DOHH2 (cell line): ENCODE results near the gene FAM171A1.

Source experiments
- H3F3A ChIP-seq: fragments of 200-600 bp; sonication (generic), shearing (Covaris generic); 2 replicates; pipeline ENCODE4 v1.6.0; 2016; ENCODE audit warnings: antibody characterized with exemption, mild to moderate bottlenecking; ENCODE audit not compliant: control insufficient read depth, insufficient read depth
- H3K27ac ChIP-seq: fragments of 200-600 bp; sonication (generic); 2 replicates; pipeline ENCODE4 v1.5.1; 2014; ENCODE audit warnings: low read depth, mild to moderate bottlenecking, low read length, moderate library complexity
- H3K27me3 ChIP-seq: fragments of 200-600 bp; sonication (generic); 2 replicates; pipeline ENCODE4 v1.6.1; 2014; ENCODE audit warnings: mild to moderate bottlenecking, low read length, mixed read lengths; ENCODE audit not compliant: control insufficient read depth
- H3K36me3 ChIP-seq: fragments of 200-600 bp; sonication (generic); 2 replicates; pipeline ENCODE4 v1.6.1; 2014; ENCODE audit warnings: mild to moderate bottlenecking, low read length, moderate library complexity, mixed read lengths; ENCODE audit not compliant: control insufficient read depth
- H3K4me1 ChIP-seq: fragments of 200-600 bp; sonication (generic); 2 replicates; pipeline ENCODE4 v1.6.1; 2014; ENCODE audit warnings: mild to moderate bottlenecking, low read length, mixed read lengths; ENCODE audit not compliant: control insufficient read depth
- H3K4me2 ChIP-seq: fragments of 200-600 bp; sonication (generic); 2 replicates; pipeline ENCODE4 v1.6.0; 2014; ENCODE audit warnings: mild to moderate bottlenecking, low read length, moderate library complexity
- H3K4me3 ChIP-seq: fragments of 200-600 bp; sonication (generic); 2 replicates; pipeline ENCODE4 v1.5.1; 2014; ENCODE audit warnings: mild to moderate bottlenecking, low read length, mixed read lengths
- H3K79me2 ChIP-seq: fragments of 200-600 bp; sonication (generic); 2 replicates; pipeline ENCODE4 v1.6.1; 2014; ENCODE audit warnings: mild to moderate bottlenecking, low read length, mixed read lengths; ENCODE audit not compliant: control insufficient read depth
- H3K9me2 ChIP-seq: fragments of 200-600 bp; sonication (generic); replicated peaks from 2 replicates; pipeline ENCODE4 v1.6.1; 2014; ENCODE audit warnings: mild to moderate bottlenecking, low read length, mixed read lengths; ENCODE audit not compliant: control insufficient read depth
- H3K9me3 ChIP-seq: fragments of 200-600 bp; sonication (generic); 2 replicates; pipeline ENCODE4 v1.6.1; 2014; ENCODE audit warnings: antibody characterized with exemption, low read length, mixed read lengths; ENCODE audit not compliant: control insufficient read depth, insufficient read depth
- H4K20me1 ChIP-seq: fragments of 200-600 bp; sonication (generic); 2 replicates; pipeline ENCODE4 v1.6.0; 2014; ENCODE audit warnings: low read depth, mild to moderate bottlenecking, antibody characterized with exemption, low read length, moderate library complexity; ENCODE audit not compliant: control insufficient read depth, insufficient read depth
- EZH2phosphoT487 ChIP-seq: fragments of 200-600 bp; sonication (generic); IDR thresholded peaks from 2 replicates; pipeline ENCODE4 v1.6.1; 2017; ENCODE audit warnings: borderline replicate concordance, mild to moderate bottlenecking, antibody characterized with exemption, low read length, moderate library complexity, mixed read lengths
- TF ChIP-seq, protein P1 (sequence below): fragments of 200-600 bp; sonication (generic); IDR thresholded peaks from one replicate; pipeline ENCODE4 v1.5.1; 2014; ENCODE audit warnings: antibody characterized with exemption, mild to moderate bottlenecking, low read depth, low read length; ENCODE audit not compliant: poor library complexity, severe bottlenecking

Gene FAM171A1

DNA sequence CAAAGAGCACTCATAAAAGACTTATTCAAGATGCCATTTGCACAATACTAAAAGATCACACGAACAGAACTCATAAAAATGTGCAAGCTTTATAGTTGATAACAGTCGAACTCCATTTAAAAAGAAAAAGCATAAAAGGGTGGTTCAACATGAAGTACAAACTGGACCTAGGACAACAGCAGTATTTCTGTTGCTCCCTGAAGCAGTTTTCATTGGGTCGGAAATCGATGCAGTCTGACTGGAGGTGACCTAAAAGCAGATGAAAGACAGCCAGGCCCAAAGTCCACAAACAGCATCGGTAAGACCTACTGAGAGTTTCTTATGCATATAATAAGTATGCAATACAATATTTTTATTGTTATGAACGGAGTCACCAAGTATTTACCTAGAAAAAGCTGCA is 23.9 kb downstream of the FAM171A1 start:
- no peak overlapping the region for H3K4me3 ChIP-seq
- no peaks in the 10 kb centered on the region for H4K20me1 ChIP-seq
- no peaks in the 10 kb centered on the region; the same call in 1 of the 2 replicates for H3K27me3 ChIP-seq
- H3K27ac ChIP-seq, result no peak overlapping the region
- TF ChIP-seq, protein P1, sequence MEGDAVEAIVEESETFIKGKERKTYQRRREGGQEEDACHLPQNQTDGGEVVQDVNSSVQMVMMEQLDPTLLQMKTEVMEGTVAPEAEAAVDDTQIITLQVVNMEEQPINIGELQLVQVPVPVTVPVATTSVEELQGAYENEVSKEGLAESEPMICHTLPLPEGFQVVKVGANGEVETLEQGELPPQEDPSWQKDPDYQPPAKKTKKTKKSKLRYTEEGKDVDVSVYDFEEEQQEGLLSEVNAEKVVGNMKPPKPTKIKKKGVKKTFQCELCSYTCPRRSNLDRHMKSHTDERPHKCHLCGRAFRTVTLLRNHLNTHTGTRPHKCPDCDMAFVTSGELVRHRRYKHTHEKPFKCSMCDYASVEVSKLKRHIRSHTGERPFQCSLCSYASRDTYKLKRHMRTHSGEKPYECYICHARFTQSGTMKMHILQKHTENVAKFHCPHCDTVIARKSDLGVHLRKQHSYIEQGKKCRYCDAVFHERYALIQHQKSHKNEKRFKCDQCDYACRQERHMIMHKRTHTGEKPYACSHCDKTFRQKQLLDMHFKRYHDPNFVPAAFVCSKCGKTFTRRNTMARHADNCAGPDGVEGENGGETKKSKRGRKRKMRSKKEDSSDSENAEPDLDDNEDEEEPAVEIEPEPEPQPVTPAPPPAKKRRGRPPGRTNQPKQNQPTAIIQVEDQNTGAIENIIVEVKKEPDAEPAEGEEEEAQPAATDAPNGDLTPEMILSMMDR, result no peak
- H3K36me3 ChIP-seq, result no peaks in the 10 kb centered on the region
- no peak overlapping the region for H3K4me2 ChIP-seq
- no peaks in the 10 kb centered on the region for H3K9me2 ChIP-seq
- H3K9me3 ChIP-seq, result no peaks in the 10 kb centered on the region
- H3K79me2 ChIP-seq, result no peaks in the 10 kb centered on the region
- H3F3A ChIP-seq, result no peaks in the 10 kb centered on the region
- H3K4me1 ChIP-seq, result no peaks in the 10 kb centered on the region

DNA sequence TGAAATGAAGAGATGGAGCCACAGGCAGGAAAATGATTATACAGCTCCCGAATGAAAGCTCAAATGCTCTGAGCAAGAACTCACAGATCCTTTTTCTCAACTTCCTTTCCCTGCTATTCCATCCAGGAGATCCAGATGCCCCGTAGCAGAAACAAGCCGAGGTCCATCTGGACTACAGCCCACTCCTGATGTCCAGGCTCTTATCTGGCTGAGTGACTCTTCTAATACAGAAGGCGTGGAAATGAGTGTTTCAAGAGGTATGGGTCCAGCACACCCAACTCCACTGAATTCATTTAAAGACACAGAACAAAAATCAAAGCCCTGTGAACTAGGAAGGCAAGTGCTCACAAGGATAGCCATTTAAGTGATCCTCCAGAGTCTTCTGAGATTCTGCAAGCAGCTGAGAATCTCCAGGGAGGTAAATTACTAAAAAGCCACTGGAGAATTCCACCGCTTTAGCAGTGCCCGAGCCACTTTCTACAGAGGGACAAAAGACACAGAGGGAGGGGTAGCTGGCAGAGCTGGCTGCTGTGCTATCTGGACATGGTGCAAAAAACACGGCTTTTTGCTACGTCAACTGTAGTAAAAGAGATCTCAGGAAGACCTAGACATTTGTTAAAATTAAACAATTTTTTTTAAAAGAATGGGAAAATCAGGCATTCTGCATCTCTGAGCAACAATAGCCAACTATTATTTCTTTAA is 24.5 kb downstream of the FAM171A1 start:
- H3K9me2 ChIP-seq, result no peaks in the 10 kb centered on the region
- H3K9me3 ChIP-seq, result no peaks in the 10 kb centered on the region
- TF ChIP-seq, protein P1, result no peak
- no peak for TF ChIP-seq EZH2phosphoT487
- H3K79me2 ChIP-seq, result no peaks in the 10 kb centered on the region
- H3K4me2 ChIP-seq, result no peak overlapping the region
- H3K27me3 ChIP-seq, result no peaks in the 10 kb centered on the region; the same call in 1 of the 2 replicates
- no peaks in the 10 kb centered on the region for H3F3A ChIP-seq
- no peaks in the 10 kb centered on the region for H3K36me3 ChIP-seq
- H3K27ac ChIP-seq, result no peak overlapping the region
- H4K20me1 ChIP-seq, result no peaks in the 10 kb centered on the region
- no peaks in the 10 kb centered on the region for H3K4me1 ChIP-seq
- no peak overlapping the region for H3K4me3 ChIP-seq

DNA sequence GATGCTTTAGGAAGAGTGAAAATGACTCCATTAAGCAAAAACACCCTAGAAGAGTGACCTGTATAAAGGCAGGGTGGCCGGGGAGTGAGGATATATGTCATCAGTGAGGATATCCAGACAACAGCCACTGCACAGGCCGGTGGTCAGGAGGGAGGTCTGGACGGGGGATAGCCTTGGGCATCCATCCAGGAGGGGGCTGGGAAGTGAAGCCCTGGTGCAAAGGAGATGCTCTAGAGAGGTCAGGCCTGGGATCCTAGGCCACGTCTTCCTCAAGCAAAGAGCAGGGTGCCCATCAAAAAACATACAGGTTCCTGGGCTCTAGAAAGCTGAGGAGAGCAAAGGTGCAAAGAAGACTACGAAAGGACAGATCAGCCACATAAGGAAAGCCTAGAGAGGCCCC is 25.6 kb downstream of the FAM171A1 start:
- Histone ChIP-seq H3K4me3 (no peak overlapping the region), H3K9me2 (no peaks in the 10 kb centered on the region), H3K9me3 (no peaks in the 10 kb centered on the region), H3K27me3 (no peaks in the 10 kb centered on the region; the same call in 1 of the 2 replicates), H3F3A (no peaks in the 10 kb centered on the region), H3K27ac (no peak overlapping the region), H3K4me2 (no peak overlapping the region), H4K20me1 (no peaks in the 10 kb centered on the region), H3K79me2 (no peaks in the 10 kb centered on the region), H3K36me3 (no peaks in the 10 kb centered on the region), H3K4me1 (no peaks in the 10 kb centered on the region)
- TF ChIP-seq, protein P1, result no peak
- no peak for TF ChIP-seq EZH2phosphoT487
